Endometrium (tissue), 2 donors: ENCODE measurements around the gene PNP.
"Not testable (repeated sequence)": the region's sequence is repeated elsewhere in the genome, so short reads cannot be mapped to it uniquely, and the experiment has no call there.

ENCODE experiments used
- FAIRE-seq: peaks from 2 replicates; lab custom pipeline; 2012; peaks lifted over from hg19 to GRCh38; lab: Jason Lieb, UNC
- donor health status: control.
- donor health status: control.

PNP gene

DNA sequence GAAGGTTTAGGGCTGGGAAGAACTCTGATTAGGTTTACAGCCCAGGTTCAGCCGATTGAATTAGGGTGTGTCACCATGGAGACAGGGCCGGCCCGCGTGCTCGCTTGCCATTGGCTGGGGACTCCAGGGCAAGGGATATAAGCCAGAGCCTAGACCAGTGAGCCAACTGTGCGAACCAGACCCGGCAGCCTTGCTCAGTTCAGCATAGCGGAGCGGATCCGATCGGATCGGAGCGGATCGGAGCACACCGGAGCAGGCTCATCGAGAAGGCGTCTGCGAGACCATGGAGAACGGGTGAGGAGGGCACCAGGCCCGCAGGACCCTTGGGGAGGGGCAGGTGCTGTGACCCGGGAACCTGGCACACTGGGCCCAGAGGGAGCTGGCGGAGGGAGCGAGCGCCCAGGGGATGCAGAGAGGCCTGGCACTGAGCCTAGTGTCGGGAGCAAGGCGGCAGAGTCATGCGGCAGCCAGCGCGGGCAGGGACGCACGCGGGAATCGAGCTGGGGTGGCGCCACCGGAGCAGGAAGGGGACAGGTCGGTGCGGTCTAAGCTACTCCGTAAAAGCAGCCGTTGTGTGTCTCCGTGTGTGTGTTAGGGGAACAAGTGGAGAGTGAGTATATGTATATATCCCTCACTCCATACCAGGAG is at the start of gene PNP:
PNP (plus strand) TSS at position 165 of the 648 bp plus-strand sequence; CDS start at position 284, 119 bp downstream.
- no peak for FAIRE-seq

DNA sequence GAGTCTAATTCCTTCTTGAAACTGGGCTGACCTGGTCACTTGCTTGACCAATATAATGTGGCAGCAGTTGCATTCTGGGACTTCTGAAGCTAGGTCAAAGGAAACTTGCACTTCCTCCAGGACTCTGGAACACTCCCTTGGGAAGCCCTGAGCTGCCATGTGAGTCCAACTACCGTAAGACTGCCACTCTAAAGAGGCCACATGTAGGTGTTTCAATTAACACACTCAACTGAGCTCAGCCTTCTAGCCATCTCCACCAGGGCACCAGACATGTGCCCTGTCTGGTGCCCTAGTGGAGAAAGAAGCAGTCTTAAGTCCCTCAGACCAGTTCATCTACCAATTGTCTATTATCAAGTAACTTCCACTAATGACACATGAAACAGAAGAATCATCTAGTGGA is 49.8 kb upstream of the PNP start:
- FAIRE-seq: no peak

DNA sequence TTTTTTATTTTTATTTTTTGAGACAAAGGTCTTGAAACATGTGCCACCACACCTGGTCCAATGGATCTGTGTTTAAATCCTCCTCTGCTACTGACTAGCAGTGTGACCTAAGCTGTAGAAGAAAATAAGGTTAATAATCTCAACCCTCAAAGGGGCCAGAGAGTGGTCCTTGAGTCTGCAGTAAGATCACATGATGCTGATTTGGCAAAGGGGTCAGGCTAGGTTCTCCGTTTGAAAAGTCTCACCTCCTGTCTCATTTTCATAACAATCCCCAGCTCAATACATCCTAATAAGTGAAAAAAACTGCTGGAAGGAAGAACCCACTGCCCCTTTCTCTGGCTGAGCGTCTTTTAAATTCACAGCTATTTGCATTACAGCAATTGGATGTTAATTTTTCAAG is 47.9 kb upstream of the PNP start:
- FAIRE-seq: no peak

GRCh38 chr14:20422886-20423285 is 46.3 kb upstream of the PNP start:
- FAIRE-seq: no peak

- no peak for FAIRE-seq
Observed at GRCh38 chr14:20424851-20425250, 44.4 kb upstream of the PNP start.

DNA sequence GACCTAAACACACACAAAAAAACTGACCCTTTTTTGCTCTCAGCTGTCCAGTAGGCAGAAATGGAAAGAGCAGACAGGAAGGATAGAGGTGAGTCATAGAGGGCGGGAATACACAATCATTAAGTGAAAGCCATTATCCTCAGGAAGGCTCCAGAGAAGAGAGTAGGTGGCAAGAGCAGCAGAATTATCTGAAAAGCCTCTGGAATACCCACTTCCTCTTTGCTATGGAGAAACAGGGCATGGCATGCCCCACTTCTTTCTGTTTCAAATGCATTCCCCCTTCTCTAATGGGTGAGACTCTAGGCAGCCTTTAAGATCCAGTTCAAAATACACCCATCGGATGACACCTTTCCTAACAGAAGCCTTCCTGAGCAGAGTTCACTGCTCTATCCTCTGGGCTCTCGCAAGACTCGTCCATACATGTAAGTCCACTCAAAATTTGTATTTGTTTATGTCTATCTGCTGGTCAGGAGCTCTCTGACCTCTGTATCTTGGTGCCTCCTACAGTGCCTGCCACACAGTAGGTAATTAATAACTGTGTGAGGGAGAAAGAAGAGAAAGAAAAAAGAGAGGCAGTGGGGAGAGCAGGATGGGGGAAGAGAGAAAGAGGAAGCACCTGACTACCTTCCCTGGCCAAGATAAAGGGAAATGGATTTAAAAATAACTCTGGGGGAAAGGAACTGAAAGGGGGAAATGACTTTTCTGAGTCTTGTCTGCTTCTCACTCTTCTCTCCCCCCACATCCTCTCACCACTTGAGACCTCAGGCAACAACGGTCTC is 41.8 kb upstream of the PNP start:
- FAIRE-seq: no peak

DNA sequence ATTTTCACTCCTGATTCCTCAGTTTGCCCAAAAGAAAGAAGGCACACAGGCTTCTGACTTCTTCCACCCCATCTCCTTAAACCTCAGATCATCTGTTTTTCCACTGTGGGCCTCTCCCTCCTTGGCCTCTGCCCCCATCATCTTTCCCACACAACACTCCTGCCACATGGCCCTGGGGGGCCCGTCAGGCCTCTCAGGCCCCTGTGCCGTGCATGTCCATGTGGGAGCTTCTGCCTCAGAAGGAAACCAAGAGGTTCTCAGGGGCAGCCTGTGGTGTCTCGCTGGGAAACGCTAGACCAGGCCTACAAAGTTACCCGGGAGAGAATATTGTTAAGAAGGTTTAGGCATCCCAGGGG is 41.2 kb upstream of the PNP start:
- FAIRE-seq: no peak

DNA sequence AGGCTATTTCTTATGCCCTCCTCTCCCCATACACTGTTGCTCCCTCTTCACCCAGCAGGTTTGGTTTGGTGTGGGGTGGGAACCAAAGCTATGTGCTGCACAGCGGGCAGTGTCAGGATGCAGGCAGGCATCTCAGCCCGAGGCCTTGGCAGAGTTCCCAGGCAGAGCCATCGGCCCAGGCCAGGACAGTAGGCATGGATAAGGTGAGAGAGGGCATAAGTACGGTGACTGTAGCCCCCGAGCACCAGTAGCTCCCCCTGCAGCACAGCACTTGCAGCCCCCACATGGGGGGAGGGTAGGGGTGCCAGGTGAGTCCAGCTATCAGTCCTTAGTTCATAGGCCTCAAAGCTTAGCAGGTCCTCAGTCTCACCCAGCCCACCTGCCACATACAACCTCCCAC is 40.4 kb upstream of the PNP start:
- FAIRE-seq: no peak

DNA sequence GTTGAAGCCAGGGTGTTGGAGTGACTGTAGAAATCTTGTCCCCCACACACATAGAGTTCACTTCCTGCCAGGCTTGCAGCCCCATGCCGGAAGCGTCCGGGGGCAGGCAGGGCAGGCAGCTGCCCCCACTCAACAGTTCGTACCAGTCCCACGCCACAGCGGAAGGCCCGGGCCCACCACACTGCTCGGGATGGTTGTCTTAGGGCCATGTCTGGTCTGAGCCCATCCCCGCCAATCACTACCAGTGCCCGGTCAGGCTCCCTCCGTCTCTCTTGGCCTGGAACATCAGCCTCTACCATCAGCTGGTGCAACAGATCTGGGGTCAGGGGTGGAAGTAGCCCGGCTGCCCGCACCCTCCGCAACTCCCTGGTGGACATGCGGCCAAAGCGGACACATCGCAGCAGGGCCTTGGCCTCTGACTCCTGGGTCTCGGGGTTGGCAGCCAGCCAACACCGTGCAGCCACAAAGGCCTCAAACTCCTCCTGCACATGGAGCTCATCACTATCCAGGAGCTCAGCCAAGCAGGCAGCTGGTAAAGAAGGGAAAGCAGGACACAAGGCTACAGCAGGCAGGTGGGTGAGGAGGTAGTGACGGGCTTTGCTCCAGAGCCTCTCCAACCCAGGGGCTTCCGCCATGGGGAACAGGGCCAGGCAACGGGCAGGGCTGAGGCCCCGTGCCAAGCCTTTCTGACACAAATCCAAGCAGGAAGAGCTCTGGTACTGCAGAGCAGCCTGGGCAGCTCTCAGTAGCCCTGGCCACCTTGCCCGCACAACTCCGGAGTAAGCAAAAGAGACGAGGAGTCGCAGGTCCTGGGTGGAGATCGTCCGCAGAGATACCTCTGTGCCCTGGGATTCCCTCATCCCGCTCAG is 39.2 kb upstream of the PNP start:
- FAIRE-seq: no peak

GRCh38 chr14:20434701-20435581 is 34.3 kb upstream of the PNP start:
- no peak for FAIRE-seq

- FAIRE-seq: no peak
Observed at GRCh38 chr14:20435582-20436362, 33.4 kb upstream of the PNP start, which contains the start of gene KLHL33. TSS of gene KLHL33 (minus strand) at chr14:20436166. CDS start at chr14:20435811, 355 bp downstream.

- FAIRE-seq: no peak
Observed at GRCh38 chr14:20436363-20436755, 32.8 kb upstream of the PNP start.

DNA sequence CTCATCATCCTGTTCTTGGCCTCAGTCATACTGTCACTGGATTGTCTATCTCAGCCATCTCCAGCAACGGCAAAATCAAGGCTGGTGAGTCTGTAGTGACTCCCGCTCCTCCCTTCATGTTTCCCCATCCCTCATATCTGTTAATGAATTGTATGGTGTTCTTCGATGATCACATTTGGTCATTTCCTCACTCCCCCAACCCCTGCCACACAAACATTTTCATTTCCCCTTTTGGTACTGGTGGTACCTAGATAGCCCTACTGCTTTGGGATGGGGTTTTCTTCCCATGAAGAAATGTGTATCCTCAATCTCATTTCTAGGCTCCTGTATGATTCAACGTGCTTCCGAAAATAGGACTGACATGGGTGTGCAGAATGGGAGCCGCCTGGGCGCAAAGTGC is 30.5 kb upstream of the PNP start:
- no peak for FAIRE-seq

DNA sequence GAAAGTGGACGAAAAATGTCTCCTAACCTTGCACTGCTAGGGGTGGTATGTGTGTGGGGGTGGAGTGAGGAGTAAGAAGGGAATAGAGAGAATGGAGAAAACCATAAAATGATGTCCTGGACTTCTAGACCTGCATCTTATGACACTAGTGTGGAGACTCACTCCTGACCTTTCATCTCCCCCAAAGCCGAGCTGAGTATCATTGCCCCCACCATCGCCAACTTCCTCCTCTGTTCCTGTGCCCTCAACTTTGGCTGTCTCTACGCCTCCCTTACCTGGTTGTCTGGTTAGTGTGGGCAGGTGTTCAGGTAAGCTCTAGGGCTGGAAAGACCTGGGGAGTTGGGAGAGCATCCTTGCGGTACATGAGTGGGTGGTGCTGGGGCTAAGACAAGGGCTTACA is 28.7 kb upstream of the PNP start:
- no peak for FAIRE-seq

DNA sequence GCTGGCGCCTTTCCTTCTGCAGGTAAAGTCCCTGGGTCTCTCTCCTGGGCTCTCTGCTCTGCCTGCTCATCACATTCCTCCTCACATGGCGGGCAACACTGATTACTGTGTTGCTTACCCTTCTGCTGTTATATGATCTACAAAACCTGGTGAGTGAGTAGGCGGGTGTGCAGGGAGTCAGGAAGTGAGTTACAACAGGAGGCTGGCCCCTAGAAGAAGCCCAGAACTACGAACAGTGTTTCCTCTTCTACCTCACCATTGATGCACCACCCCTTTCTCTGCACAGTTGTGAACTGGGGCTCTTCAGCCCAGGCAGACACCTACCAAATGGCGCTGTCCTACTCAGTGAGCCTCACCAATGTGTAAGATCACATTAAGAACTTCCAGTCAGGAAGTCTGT is 28.3 kb upstream of the PNP start:
- no peak for FAIRE-seq

GRCh38 chr14:20441461-20441860 is 27.7 kb upstream of the PNP start:
- FAIRE-seq: no peak

- FAIRE-seq: not testable (repeated sequence)
Observed at GRCh38 chr14:20443650-20444049, 25.6 kb upstream of the PNP start.

- FAIRE-seq: no peak
Observed at GRCh38 chr14:20446889-20447288, 22.3 kb upstream of the PNP start.

DNA sequence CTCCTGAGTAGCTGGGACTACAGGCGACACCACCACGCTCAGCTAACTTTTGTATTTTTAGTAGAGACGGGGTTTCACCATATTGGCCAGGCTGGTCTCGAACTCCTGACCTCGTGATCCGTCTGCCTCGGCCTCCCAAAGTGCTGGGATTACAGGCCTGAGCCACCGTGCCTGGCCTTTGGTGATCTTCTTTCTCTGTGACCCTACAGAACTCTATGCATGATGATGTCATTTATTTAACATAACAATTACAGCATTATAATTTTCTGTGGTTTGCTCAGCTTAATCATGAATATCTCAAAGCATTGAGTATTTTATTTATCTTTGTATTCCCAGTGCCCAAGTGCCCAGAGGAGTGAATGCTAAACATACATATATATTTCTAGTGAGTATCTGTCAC is 16.4 kb upstream of the PNP start:
- not testable (repeated sequence) for FAIRE-seq

DNA sequence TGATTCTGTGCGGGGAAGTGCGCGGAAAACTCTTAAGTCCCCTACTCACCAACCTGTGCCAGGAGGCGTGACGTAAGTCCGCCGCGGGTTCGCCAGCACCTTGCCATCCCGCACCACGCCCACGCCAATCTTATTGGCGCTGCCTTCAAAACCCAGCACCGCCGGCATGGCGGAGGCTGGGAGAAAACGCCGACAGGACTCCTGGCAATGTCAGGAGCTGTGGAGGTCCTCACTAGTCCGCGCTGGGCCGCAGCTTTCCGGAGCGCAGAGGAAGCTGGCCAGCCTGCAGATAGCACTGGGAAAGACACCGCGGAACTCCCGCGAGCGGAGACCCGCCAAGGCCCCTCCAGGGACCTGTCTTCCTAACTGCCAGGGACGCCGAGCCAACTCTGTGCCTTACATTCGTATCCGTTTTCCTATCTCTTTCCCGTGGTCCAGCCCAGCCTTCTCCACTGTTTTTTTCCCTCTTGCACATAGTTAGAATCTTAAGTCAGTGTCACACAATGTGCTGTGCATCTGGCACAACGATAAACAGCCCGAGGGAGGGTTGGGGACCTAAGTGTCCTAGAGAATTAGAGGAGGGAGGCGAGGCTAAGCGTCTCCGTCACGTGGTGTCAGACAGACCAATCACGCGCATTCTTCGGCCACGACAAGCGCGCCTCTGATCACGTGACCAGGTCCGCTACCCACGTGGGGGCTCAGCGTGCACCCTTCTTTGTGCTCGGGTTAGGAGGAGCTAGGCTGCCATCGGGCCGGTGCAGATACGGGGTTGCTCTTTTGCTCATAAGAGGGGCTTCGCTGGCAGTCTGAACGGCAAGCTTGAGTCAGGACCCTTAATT is 14.5 kb upstream of the PNP start, which contains the start of the genes APEX1 and OSGEP:
APEX1 (plus strand) TSS at position 711 of the 839 bp plus-strand sequence. CDS start 420 bp downstream, outside the sequence.
OSGEP (minus strand) TSS at position 297 of the 839 bp plus-strand sequence; CDS start at position 168, 129 bp downstream.
- peak; percentile 95 for FAIRE-seq
